ENCODE results near the gene AK2. TPM values are rescaled to one million over a fixed set of nuclear protein-coding genes. Genes with fewer than 3 reads are reported as not detected.

The AK2 gene
- total RNA-seq, 1 experiment from 2014 or later = 159 TPM

GRCh38 chr1:32998997-32999396 is 37.7 kb downstream of the AK2 start:
- H3K79me1 ChIP-seq (ENCODE audit: insufficient read depth, low read depth, low read length, poor library complexity, severe bottlenecking) = no peaks in the 10 kb centered on the region
- H2BK12ac ChIP-seq (ENCODE audit: insufficient read length, low read depth, low read length) = no peak overlapping the region
- no peak for TF ChIP-seq CTCF (conservative IDR thresholded peaks at IDR 0.05)
- H2AFZ ChIP-seq (ENCODE audit: low read length) = no peak overlapping the region
- H4K91ac ChIP-seq (ENCODE audit: insufficient read length, low read depth, low read length) = no peak overlapping the region
- no CpG with 5 or more reads among the region's 4 CpGs for WGBS (ENCODE audit: extremely low coverage, insufficient read length, low lambda C conversion rate)
- H3K14ac ChIP-seq (ENCODE audit: insufficient read depth, low read length) = no peak overlapping the region; the same call in 1 of the 2 replicates
- no peaks in the 10 kb centered on the region for H4K20me1 ChIP-seq (ENCODE audit: control insufficient read depth, insufficient read depth, insufficient read length)
- no peaks in the 10 kb centered on the region for H3K23me2 ChIP-seq (ENCODE audit: insufficient read length, low read depth, low read length, poor library complexity, severe bottlenecking)
- H3K4me3 Mint-ChIP-seq = no peak overlapping the region
- H2BK20ac ChIP-seq (ENCODE audit: low read depth, low read length, poor library complexity, severe bottlenecking) = no peak overlapping the region
- no peak overlapping the region for H3K23ac ChIP-seq (ENCODE audit: insufficient read length, low read depth, low read length)
- no peak overlapping the region for H3K27ac ChIP-seq (ENCODE audit: insufficient read length, low read depth, low read length)
- H3K9ac ChIP-seq (ENCODE audit: extremely low read depth, insufficient read length, low read length) = no peak overlapping the region
- H2BK120ac ChIP-seq (ENCODE audit: low read depth, low read length, poor library complexity, severe bottlenecking) = no peak overlapping the region
- no peaks in the 10 kb centered on the region; the same call in 1 of the 2 replicates for H3K27me3 Mint-ChIP-seq (ENCODE audit: low read depth)
- no peak overlapping the region for H4K8ac ChIP-seq (replicated peaks; ENCODE audit: insufficient read length, low read depth, low read length)
- H3K9me3 ChIP-seq (ENCODE audit: control insufficient read depth, low read depth, low read length) = no peaks in the 10 kb centered on the region
- H3K79me2 ChIP-seq (ENCODE audit: insufficient read depth, low read length) = no peaks in the 10 kb centered on the region
- H3K27ac Mint-ChIP-seq = no peak overlapping the region
- H3K4ac ChIP-seq (ENCODE audit: low read depth, low read length) = no peak overlapping the region
- H3K4me1 Mint-ChIP-seq = peaks cover 18 to 25% of the 10 kb centered on the region in 2 experiments
- no peak overlapping the region for H2AK5ac ChIP-seq (ENCODE audit: insufficient read length, low read length)
- H3T11ph ChIP-seq (ENCODE audit: low read length) = no peak overlapping the region
- no peak for DNase-seq
- no peaks in the 10 kb centered on the region for H3K36me3 Mint-ChIP-seq (ENCODE audit: insufficient read depth in 1 of 3, low read depth in 3 of 3)
- no peaks in the 10 kb centered on the region for H3K4me1 ChIP-seq (ENCODE audit: insufficient read depth, low read length)
- no peaks in the 10 kb centered on the region for H3K9me3 Mint-ChIP-seq
- no peak overlapping the region for H3K18ac ChIP-seq (ENCODE audit: insufficient read length, low read depth, low read length)
- H2BK15ac ChIP-seq (ENCODE audit: low read depth, low read length) = no peak overlapping the region
- H3K27me3 ChIP-seq (ENCODE audit: insufficient read depth, low read length) = no peaks in the 10 kb centered on the region
- H4K5ac ChIP-seq (ENCODE audit: insufficient read length, low read depth, low read length) = no peak overlapping the region
- no peak overlapping the region for H2BK5ac ChIP-seq (ENCODE audit: insufficient read length, low read length)
- no peak overlapping the region for H3K56ac ChIP-seq (ENCODE audit: insufficient read length, low read depth, low read length)
- H3K4me2 ChIP-seq (ENCODE audit: insufficient read depth, insufficient read length, low read length) = no peak overlapping the region
